ENCODE results near the gene MYLK. TPM values are rescaled to one million over a fixed set of nuclear protein-coding genes. Genes with fewer than 3 reads are reported as not detected.
A peak's percentile ranks its signal among the peaks of the same experiment; 100 is the strongest.
"Not testable (repeated sequence)": the region's sequence is repeated elsewhere in the genome, so short reads cannot be mapped to it uniquely, and the experiment has no call there.

Gene MYLK
- total RNA-seq, 1 donor from 2014 or later, result 15.1 TPM

GRCh38 chr3:123620343-123620742, 263.8 kb downstream of the MYLK start:
- peak; percentile 32 for DNase-seq

- peak; percentile 36 for DNase-seq
Measured at GRCh38 chr3:123618768-123619484, 265.2 kb downstream of the MYLK start.

GRCh38 chr3:123618076-123618708, 265.9 kb downstream of the MYLK start:
- DNase-seq, result no peak

- DNase-seq, result no peak
Measured at GRCh38 chr3:123616593-123616992, 267.5 kb downstream of the MYLK start.

DNA sequence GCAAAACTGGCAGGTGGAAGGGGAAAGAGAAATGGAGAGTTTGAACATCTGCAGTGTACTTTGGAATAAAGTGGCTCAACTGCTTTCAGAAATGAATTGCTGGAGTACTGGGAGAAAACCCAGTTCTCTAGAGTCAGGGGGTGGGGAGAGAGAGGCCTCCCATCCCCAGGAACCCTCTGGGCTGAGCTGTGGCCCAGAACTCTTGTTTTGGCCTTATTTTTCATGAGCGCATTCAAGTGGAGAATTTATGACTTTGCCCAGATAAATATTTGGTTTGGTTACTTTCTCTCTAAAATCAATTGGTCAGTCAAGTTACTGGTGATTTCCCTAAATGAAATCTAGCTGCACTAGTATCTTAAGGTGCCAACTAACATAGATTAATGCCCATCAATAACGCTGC, 270.6 kb downstream of the MYLK start:
- no peak for DNase-seq

DNA sequence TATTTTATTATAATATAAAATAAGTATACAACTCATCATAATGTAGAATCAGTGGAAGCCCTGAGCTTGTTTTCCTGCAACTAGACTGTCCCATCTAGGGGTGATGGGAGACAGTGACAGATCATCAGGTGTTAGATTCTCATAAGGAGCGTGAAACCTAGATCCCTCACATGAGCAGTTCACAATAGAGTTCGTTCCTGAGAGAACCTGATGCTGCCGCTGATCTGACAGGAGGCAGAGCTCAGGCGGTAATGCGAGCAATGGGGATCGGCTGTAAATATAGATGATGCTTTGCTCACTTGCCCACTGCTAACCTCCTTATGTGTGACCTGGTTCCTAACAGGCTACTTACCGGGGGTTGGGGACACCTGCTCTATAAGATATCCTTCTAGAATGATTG, 272.5 kb downstream of the MYLK start:
- not testable (repeated sequence) for DNase-seq

GRCh38 chr3:123611082-123611481, 273.1 kb downstream of the MYLK start:
- DNase-seq, result no peak

GRCh38 chr3:123610331-123610730, 273.8 kb downstream of the MYLK start:
- DNase-seq, result no peak

DNA sequence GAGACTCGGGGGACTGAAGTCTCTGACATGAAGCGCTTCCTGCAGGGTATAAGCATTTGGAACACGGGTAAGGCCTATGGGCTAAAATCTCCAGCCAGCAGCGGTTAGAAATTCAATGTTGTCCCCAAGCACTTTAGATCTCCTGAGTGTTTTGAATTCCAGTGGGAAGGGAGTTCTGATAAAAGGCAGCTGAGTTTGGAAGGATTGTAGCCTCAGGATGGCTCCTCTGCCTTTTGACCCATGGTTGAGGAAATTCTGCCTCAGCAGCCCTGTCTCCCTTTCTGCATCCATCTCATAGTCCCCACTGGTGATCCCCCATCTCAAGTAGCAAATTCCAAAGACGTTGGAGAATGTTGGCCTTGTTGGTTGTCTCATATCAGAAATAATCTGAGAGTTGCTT, 275.1 kb downstream of the MYLK start:
- no peak for DNase-seq

DNA sequence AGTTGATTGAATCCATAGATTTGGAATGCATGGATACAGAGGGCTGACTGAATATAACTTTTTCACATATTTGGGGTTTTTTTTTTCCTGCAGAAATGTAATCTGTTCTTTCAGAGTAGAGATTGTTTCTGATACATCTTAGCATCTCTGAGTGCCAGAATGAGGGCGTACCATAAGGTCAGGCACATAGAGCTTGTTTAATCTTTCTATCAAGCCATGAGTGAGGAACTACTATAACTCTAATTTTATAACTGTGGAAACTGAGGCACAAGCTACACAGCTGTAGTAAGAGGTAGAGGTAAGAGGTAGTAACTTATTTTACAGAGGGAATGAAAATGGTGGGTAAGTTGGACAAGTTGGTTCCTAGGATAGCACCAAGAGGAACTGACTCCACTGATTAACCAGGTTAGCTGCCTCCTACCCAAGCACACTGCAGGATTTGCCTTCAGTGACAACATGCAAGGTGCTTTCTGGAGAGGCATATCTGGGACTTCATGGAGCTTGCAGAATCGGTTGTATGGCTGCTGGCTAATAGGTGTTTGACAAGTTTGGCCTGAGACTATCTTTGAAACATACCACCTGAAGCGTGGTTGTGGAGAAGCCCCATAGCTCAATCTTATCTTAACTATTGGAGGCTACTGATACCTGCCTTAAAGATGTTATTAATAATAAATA, 275.7 kb downstream of the MYLK start:
- DNase-seq, result no peak

DNA sequence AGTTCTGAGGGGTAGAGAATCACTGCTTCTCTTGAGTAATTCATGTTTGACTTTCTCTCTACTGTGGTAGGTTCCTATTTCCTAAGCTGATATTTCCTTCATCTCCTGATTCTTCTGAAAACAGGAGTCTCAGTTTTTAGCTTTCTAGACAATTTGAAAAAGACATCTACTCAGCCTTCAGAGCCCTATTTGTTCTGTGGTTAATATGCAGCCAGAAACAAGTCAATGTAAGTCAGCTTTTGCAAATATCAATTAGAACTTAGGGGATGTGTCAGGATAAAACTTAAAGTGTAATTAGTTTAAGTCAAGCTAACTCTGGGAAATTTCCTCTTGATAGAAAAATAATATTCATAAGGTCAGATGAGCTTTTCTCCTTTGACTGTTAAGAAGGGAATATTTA, 277.6 kb downstream of the MYLK start:
- DNase-seq, result no peak

DNA sequence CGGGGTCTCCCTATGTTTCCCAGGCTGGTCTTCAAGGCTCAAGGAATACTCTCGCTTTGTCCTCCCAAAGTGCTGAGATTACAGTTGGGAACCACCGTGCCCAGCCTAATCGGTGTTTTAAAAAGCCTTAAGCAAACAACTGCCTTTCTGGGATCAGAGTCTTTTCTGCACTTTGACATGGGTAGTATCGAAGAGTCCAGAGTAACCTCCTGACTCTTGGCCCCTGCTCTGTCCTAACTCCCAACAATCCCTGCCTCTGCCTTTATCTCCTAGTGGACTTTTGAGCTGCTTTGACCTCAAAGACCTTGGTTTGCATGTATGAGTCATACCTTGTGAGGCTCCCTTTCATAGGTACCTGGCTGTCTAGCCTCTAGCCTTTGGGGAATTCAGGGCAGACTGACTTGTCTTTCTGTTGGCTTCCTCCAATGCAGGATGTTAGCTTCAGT, 278.3 kb downstream of the MYLK start:
- no peak for DNase-seq

DNA sequence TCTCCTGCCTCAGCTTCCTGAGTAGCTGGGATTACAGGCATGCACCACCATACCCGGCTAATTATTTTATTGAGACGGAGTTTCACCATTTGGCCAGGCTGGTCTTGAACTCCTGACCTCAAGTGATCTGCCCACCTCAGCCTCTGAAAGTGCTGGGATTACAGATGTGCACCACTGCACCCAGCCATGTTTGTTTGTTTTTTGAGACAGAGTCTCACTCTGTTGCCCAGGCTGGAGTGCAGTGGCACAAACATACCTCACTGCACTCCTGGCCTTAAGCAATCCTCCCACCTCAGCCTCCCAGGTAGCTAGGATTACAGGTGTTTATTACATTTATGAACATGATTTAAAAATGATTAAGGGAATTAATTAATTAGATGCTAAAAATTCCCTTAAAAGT, 281.0 kb downstream of the MYLK start:
- DNase-seq, result not testable (repeated sequence)

DNA sequence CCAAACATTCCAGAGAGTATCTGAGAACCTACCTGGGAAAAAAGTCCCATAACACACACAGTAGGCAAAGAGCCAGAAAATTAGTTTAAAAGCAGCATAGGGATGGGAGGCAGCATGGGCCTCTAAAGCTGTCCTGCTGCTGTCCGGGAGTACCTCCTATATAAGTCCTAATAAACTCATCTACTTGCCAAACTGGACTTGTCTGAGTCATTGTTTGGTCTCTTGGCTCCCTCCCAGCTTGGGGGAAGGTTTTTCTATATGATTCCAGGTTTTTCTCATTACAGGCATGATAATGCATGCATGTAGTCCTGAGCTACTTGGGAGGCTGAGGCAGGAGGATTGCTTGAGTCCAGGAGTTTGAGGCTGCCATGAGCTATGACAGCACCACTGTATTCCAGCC, 281.8 kb downstream of the MYLK start:
- DNase-seq, result no peak

DNA sequence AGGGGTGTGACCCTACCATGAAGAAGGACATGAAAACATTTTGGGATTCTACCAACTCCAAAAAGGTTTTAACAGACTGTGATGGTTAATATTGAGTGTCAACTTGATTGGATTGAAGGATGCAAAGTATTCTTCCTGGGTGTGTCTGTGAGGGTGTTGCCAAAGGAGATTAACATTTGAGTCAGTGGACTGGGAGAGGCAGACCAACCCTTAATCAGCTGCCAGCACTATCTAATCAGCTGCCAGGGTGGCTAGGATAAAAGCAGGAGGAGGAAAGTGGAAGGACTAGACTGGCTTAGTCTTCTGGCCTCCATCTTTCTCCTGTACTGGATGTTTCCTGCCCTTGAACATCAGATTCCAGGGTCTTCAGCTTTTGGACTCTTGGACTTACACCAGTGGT, 283.3 kb downstream of the MYLK start:
- not testable (repeated sequence) for DNase-seq

DNA sequence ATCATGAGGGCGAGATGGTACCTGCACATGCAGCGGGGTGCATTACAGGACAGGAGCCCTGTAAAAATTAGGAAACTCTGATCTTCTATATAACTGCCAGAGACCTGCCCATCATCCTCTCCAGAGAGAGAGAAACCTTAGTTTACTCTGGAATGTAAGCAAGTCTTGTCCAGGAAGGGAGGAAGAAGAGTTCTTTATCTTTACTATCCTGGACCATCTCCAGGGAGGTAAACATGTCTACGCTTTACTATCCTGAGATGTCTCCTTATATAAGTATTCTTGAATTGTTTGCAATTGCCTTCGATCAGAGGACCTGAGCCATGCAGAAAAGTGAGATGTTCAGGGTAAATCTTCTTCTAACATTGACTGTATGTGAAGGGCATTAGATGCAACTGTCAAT, 286.6 kb downstream of the MYLK start:
- DNase-seq, result no peak

DNA sequence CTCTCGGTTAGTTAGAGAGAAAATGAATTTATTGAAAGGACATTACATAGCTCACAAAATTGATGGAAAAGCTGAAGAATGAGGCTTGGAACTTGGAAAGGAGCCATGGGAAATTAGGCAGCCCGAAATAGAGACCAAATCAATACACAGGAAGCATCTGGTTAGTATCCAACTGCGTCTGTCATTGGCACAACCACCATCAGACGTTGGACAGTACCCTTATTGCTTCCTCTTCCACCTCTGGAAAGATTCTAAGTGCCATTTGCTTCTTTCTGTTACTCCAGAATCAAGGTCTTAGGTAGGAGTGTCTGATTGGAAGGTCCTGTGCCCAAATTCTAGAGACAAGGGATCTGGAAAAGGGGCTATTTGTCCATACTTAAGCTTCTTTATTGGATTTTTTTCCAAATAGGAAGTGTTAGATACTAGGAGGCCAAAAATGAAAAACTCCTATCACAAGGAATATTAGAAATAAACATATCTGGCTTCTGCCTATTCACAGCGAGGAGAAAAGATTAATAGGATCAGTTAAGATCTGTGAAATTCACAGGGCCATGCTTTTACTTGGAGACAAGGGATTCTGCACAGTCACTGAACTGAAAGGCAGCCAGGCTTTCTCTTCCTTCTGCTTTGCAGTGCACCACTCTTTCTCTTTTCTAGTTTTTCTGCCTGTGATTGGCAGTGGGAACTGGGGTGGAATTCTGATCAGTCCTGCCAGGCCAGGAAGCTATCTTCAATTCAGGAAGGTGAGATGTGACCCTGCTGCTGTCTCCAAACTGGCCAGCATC, 288.5 kb downstream of the MYLK start:
- DNase-seq, result no peak

DNA sequence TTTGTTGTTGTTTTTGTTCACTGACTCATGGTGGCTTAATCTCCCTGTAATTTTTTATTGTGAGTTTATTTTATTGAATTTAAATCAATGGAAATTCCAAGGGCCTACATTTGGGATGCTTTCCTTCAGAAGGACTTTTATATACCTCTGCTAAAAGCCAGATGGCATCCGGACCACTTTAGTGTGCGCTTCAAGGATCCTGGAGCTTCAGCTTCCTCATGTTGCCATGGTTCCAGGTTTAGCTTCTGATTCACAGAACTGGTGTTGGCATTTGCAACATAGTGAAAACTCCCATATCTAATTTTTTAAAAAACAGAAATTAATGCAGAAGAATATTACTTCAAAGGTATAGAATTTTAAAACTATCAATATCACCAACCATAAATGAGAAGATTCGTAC, 290.8 kb downstream of the MYLK start:
- no peak for DNase-seq

DNA sequence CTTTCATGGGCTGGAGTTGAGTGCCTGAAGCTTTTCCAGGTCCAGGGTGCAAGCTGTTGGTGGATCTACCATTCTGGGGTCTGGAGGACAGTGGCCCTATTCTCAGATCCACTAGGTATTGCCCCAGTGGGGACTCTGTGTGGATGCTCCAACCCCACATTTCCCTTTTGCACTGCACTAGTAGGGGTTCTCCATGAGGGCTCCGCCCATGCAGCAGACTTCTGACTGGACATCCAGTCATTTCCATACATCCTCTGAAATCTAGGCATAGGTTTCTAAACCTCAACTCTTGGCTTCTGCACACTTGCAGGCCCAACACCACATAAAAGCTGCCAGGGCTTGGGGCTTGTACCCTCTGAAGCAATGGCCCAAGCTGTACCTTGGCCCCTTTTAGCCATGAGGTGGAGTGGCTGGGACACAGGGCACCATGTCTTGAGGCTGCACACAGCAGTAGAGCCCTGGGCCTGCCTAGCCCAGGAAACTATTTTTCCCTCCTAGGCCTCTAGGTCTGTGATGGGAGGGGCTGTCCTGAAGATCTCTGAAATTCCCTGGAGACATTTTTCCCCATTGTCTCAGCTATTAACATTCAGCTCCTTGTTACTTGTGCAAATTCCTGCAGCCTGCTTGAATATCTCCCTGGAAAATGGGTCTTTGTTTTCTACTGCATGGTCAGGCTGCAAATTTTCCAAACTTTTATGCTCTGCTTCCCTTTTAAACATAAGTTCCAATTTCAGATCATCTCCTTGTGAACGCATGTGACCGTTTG, 293.3 kb downstream of the MYLK start:
- DNase-seq, result no peak

GRCh38 chr3:123587401-123587800, 296.7 kb downstream of the MYLK start:
- DNase-seq, result no peak

DNA sequence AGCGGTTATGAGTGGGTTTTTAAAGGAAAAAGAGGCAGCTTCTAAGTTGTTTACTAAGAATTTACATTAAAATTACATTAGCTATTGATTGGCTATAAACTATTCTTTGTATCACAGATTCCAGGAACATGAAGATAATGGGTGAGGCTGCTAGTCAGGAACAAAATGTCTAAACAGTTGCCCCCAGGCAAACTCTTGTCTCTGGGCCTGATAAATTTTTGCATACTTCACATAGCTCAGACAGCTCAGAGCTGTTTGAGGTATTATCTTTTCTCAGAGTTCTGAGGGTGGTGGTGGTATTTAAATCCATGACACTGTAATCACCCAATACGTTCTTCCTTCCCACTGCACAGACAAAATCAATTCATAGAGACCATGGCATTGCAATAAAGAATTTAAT, 297.2 kb downstream of the MYLK start:
- DNase-seq, result no peak

DNA sequence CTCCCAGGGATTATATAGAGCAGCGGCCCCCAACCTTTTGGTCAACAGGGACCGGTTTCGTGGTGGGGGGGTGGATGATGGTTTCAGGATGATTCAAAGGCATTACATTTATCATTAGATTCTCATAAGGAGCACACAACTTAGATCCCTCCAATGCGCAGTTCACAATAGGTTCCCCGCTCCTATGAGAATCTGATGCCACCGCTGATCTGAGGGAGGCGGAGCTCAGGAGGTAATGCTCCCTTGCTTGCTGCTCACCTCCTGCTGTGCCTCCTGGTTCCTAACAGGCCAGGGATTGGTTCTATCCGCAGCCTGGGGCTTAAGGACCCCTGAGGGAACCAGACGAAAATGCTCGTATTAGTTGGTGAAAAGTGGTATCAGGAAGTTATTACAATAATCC, 298.0 kb downstream of the MYLK start:
- peak; percentile 29 for DNase-seq

All from occipital lobe (tissue), 2 donors.